Measurements from ENCODE around the gene TET3. TPM values are rescaled to one million over a fixed set of nuclear protein-coding genes. Genes with fewer than 3 reads are reported as not detected.

TET3 gene
- total and polyA plus RNA-seq, 2 experiments from 2014 or later = 3.6 to 19.9 TPM

DNA sequence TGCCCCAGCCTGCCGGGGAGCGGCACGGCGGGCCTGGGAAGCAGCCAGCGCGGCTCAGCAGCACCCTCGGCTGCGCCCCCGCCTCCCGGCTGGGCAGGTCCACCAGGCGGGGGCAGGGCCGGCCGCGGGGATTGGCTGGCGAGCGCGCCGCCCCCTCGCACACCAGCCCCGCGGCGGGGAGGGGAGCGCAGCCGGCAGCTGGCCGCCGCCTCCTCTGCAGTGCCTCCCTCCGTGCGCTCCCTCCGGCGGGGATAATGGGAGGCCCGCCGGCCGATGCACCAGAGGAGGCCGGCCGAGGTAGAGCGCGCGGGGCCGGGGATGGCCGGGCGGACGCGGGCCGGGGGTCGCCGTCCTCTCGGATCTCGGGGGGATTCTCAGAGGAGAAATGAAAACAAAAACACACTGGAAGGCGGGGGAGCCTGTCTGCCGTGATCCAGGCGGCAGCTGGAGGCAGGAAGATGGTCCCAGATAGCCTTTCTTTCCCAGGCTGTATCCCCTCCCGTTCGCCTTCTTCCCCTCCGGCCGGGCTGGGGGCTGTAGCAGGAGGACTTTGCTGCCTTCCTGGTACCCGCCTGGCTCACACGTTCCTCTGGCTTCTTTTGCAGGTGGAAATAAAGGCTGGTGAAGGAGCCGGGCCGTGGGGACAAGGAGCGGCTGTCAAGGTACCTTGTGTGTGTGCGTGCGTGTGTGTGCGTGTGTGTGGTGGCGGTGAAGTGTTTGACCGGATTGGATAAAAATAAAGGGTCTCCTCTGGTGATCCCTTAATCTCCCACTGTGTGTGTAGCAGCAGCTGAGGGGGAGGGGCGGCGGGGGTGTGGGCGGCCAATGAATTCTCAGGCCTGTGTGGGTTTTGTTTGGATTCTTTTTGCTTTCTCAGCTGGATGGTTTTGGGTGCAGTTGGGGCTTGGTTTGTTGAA, 18.1 kb downstream of the TET3 start:
- peaks cover 82% of the 10 kb centered on the region for H3K4me1 Mint-ChIP-seq

DNA sequence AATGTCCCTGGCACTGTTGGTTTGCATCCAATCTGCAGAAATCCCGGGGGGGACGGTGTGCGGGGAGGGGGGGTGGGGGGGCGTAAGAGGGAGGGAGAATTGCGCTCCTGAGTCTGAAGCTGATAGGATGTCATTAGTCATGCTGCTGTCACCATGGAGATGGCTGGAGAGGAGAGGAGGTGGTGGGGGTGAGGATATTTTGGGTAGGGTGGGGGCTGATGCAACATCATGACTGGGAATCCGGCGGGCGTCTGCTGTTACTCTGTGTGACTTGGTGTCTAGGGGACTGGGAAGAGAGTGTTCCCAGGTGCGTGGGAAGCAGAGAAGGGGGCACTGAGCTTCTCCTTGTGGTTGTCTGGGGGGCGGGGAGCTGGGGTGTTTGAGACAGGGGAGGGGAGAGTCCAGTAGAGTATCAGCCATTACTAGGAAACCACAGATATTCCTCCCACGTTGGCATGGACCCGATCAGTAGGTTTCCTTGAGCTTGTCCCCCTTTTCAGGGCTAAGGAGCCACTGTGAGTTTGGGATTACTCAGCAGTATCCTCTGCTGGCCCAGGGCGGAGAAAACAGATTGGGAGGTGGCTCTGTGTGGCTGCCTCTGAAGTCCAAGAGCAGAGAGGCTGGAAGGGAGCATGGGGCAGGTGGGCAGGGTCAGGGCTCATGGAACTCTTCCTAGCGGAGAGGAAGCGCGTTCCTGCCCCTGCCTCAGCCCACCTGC, 18.9 kb downstream of the TET3 start:
- peak overlapping the region; percentile 93 for H3K4me3 ChIP-seq
- ATAC-seq (peak; percentile 0; the same call in 1 of the 3 replicates), DNase-seq (ENCODE audit: low spot score) (peak; percentile 30)
- peaks cover 83% of the 10 kb centered on the region for H3K4me1 Mint-ChIP-seq
- peaks cover 67% of the 10 kb centered on the region for H3K4me1 ChIP-seq (ENCODE audit: insufficient read depth)
- H3K27me3 Mint-ChIP-seq (ENCODE audit: insufficient read depth, low read depth, poor library complexity) = peaks cover 23% of the 10 kb centered on the region
- no peak overlapping the region for H2AFZ ChIP-seq
- H3K9me2 ChIP-seq (ENCODE audit: insufficient read depth) = no peaks in the 10 kb centered on the region
- peaks cover 33% of the 10 kb centered on the region for H4K20me1 ChIP-seq (replicated peaks; ENCODE audit: insufficient read depth)
- H3K27me3 ChIP-seq (ENCODE audit: insufficient read depth) = no peaks in the 10 kb centered on the region
- H3K36me3 Mint-ChIP-seq (ENCODE audit: low read depth) = peaks cover 7% of the 10 kb centered on the region
- no peaks in the 10 kb centered on the region for H3F3A ChIP-seq (replicated peaks; ENCODE audit: low read depth)
- no peak overlapping the region for H3K27ac ChIP-seq (ENCODE audit: low read depth)
- H3K36me3 ChIP-seq (ENCODE audit: insufficient read depth) = no peaks in the 10 kb centered on the region; the same call in 1 of the 2 replicates
- peak overlapping the region; percentile 92 for H3K27ac Mint-ChIP-seq
- H3K4me3 Mint-ChIP-seq = peak overlapping the region; percentile 87
- H3K4me2 ChIP-seq = peak overlapping the region; percentile 94
- H3K9me3 Mint-ChIP-seq = no peaks in the 10 kb centered on the region
- peaks cover 71% of the 10 kb centered on the region for H3K79me2 ChIP-seq (replicated peaks; ENCODE audit: insufficient read depth)
- TF ChIP-seq ZNF331 (CRISPR knock-in tag; IDR thresholded peaks at IDR 0.05; ENCODE audit: low read depth) (no peak), STAT1 (IDR thresholded peaks at IDR 0.05; ENCODE audit: unreplicated experiment) (no peak), EZH2 (IDR thresholded peaks at IDR 0.05; ENCODE audit: low read depth, unreplicated experiment) (no peak), ZNF114 (CRISPR knock-in tag; IDR thresholded peaks at IDR 0.05) (no peak), POLR2AphosphoS5 (IDR thresholded peaks at IDR 0.05; ENCODE audit: low read depth) (no peak), EZH2phosphoT487 (IDR thresholded peaks at IDR 0.05; ENCODE audit: unreplicated experiment) (no peak), CREB1 (CRISPR knock-in tag; IDR thresholded peaks at IDR 0.05; ENCODE audit: low read depth) (no peak), NANOG (IDR thresholded peaks at IDR 0.05; ENCODE audit: borderline replicate concordance) (no peak)
- TF ChIP-seq, protein P1, sequence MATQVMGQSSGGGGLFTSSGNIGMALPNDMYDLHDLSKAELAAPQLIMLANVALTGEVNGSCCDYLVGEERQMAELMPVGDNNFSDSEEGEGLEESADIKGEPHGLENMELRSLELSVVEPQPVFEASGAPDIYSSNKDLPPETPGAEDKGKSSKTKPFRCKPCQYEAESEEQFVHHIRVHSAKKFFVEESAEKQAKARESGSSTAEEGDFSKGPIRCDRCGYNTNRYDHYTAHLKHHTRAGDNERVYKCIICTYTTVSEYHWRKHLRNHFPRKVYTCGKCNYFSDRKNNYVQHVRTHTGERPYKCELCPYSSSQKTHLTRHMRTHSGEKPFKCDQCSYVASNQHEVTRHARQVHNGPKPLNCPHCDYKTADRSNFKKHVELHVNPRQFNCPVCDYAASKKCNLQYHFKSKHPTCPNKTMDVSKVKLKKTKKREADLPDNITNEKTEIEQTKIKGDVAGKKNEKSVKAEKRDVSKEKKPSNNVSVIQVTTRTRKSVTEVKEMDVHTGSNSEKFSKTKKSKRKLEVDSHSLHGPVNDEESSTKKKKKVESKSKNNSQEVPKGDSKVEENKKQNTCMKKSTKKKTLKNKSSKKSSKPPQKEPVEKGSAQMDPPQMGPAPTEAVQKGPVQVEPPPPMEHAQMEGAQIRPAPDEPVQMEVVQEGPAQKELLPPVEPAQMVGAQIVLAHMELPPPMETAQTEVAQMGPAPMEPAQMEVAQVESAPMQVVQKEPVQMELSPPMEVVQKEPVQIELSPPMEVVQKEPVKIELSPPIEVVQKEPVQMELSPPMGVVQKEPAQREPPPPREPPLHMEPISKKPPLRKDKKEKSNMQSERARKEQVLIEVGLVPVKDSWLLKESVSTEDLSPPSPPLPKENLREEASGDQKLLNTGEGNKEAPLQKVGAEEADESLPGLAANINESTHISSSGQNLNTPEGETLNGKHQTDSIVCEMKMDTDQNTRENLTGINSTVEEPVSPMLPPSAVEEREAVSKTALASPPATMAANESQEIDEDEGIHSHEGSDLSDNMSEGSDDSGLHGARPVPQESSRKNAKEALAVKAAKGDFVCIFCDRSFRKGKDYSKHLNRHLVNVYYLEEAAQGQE (IDR thresholded peaks at IDR 0.05; ENCODE audit: unreplicated experiment) = no peak
- TF ChIP-seq, protein P2, sequence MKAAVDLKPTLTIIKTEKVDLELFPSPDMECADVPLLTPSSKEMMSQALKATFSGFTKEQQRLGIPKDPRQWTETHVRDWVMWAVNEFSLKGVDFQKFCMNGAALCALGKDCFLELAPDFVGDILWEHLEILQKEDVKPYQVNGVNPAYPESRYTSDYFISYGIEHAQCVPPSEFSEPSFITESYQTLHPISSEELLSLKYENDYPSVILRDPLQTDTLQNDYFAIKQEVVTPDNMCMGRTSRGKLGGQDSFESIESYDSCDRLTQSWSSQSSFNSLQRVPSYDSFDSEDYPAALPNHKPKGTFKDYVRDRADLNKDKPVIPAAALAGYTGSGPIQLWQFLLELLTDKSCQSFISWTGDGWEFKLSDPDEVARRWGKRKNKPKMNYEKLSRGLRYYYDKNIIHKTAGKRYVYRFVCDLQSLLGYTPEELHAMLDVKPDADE (IDR thresholded peaks at IDR 0.05) = no peak

More for the DNA sequence above, 18.1 kb downstream of the TET3 start:
- no peaks in the 10 kb centered on the region for H3K9me3 Mint-ChIP-seq
- peaks cover 29% of the 10 kb centered on the region for H4K20me1 ChIP-seq (replicated peaks; ENCODE audit: insufficient read depth)
- H3K27me3 ChIP-seq (ENCODE audit: insufficient read depth) = no peaks in the 10 kb centered on the region
- peaks cover 72% of the 10 kb centered on the region for H3K79me2 ChIP-seq (replicated peaks; ENCODE audit: insufficient read depth)
- H2AFZ ChIP-seq = no peak overlapping the region
- peak overlapping the region; percentile 87; the same call in 1 of the 2 replicates for H3K27ac ChIP-seq (ENCODE audit: low read depth)
- H3K36me3 Mint-ChIP-seq (ENCODE audit: low read depth) = peaks cover 4% of the 10 kb centered on the region
- H3K27me3 Mint-ChIP-seq (ENCODE audit: insufficient read depth, low read depth, poor library complexity) = peaks cover 23% of the 10 kb centered on the region
- peaks cover 60% of the 10 kb centered on the region for H3K4me1 ChIP-seq (ENCODE audit: insufficient read depth)
- H3K36me3 ChIP-seq (ENCODE audit: insufficient read depth) = no peaks in the 10 kb centered on the region; the same call in 1 of the 2 replicates
- no peaks in the 10 kb centered on the region for H3K9me2 ChIP-seq (ENCODE audit: insufficient read depth)
- H3K27ac Mint-ChIP-seq = peak overlapping the region; percentile 81
- H3F3A ChIP-seq (replicated peaks; ENCODE audit: low read depth) = no peaks in the 10 kb centered on the region
- H3K4me3 Mint-ChIP-seq = peak overlapping the region; percentile 87
- TF ChIP-seq, protein P1 (IDR thresholded peaks at IDR 0.05; ENCODE audit: unreplicated experiment) = no peak
- TF ChIP-seq POLR2AphosphoS5 (IDR thresholded peaks at IDR 0.05; ENCODE audit: low read depth) = peak; percentile 76
- peak overlapping the region; percentile 94 for H3K4me2 ChIP-seq
- peak; percentile 80 for ATAC-seq
- peak; percentile 91 for DNase-seq (ENCODE audit: low spot score)
- H3K4me3 ChIP-seq = peak overlapping the region; percentile 93
